ENCODE results near the gene DRD4.

The DRD4 gene

GRCh38 chr11:610146-610801 lies 26.8 kb upstream of the DRD4 start:
- DNase-seq (ENCODE audit: low read depth, low spot score), result no peak

DNA sequence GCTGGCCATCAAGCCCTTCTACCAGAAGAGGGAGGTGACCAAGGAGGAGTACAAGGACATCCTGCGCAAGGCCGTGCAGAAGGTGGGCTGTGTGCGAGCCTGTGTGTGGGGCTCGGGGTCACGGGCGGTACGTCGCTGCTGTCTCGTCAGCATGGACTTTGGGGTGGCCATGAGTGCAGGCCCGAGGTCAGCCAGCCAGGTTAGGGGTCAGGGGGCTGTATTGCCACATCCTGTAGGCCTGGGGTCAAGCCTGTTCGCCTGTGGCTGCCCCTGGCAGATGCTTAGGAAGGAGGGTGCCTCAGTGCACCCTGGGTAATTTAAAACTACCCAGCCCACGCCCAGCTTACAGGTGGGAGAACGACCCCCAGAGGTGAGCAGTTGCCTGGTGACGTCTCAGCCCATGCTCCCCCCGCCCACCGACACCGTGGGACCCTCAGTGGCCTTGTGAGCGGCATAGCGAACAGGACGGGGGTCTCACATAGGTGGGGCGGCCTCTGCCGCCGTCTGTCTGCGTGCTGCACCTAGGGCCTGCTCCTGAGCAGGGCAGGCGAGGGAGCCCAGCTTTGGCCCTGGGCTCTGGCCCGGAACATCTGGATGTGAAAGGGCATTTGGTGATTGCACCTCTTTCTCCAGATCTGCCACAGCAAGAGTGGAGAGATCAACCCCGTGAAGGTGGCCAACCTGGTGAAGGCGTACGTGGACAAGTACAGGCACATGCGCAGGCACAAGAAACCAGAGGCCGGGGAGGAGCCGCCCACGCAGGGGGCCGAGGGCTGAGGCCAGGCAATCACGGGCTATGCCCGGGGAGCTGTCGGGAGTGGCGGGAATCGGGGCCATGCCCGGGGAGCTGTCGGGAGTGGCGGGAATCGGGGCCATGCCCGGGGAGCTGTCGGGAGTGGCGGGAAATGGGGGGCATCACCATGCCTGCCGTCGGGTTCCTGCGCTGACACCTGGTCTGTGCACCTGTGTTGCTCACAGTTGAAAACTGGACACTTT lies 25.8 kb upstream of the DRD4 start:
- no peak for DNase-seq (ENCODE audit: low read depth, low spot score)

- no peak for DNase-seq (ENCODE audit: low read depth, low spot score)
Measured at GRCh38 chr11:612201-612960, 24.7 kb upstream of the DRD4 start.

- DNase-seq (ENCODE audit: low read depth, low spot score), result no peak
Measured at GRCh38 chr11:612961-613300, 24.1 kb upstream of the DRD4 start.

DNA sequence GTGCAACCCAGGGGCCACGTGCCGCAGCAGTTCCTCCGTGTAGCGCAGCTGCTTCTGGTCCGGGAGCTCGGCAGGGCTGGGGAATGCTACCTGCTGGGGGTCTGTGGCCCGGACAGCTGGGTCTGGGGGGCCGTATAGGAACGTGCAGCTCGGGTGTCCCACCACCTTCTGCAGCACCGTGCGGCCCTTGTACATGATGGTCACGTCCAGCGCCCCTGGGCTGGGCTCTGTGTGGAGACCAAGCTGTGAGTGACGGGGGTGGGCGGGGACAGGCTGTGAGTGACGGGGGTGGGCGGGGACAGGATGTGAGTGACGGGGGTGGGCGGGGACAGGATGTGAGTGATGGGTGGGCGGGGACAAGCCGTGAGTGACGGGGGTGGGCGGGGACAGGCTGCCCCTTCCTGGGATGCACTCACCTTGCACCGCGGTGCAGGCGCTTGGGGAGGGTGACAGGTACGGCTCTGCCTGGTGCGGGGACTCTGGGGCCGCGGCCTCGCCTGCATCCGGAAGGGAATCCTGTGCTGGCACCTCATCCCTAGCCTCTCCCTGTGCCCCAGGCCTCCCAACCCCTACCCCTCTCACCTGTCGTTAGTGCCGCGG lies 23.6 kb upstream of the DRD4 start:
- peak; percentile 65 for DNase-seq (ENCODE audit: low read depth, low spot score)

DNA sequence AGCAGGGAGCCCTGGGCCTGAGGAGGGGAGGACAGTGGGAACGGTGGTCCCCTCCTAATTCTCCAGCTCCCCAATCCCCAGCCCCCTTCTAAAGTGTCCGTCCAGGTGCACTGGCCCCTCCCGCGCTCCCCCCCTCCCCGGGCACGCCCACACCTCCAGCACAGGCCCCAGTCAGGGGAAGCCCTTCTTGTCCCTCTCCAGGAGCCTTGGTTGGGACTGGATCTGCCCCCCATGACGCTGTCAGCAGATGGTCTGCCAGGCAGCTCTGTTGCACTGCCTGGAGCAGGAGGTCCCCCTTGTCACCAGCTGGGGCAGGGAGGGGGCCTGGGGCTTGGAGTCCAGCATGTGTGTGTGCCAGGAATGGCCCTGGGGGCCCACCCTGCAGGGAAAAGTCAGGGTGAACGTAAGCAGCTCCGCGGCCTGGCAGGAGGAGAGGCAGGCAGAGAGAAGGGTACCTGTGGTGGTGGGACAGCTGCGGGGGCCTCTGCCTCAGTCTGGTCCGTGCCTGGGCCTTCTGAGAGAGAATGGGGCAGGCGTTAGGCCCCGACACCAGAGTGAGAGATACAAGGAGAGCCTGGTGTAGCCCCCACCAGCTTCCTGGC lies 22.9 kb upstream of the DRD4 start:
- DNase-seq (ENCODE audit: low read depth, low spot score), result no peak

- no peak for DNase-seq (ENCODE audit: low read depth, low spot score)
Measured at GRCh38 chr11:614623-615503, 22.2 kb upstream of the DRD4 start.

- DNase-seq (ENCODE audit: low read depth, low spot score), result peak; percentile 41
Measured at GRCh38 chr11:615504-616319, 21.4 kb upstream of the DRD4 start, which contains the start of gene IRF7. Gene IRF7, minus strand, starts transcription at chr11:615950. Its CDS starts 586 bp downstream, at chr11:615364.

- DNase-seq (ENCODE audit: low read depth, low spot score), result no peak
Measured at GRCh38 chr11:616320-617198, 20.5 kb upstream of the DRD4 start.

- no peak for DNase-seq (ENCODE audit: low read depth, low spot score)
Measured at GRCh38 chr11:617199-617911, 19.7 kb upstream of the DRD4 start.

DNA sequence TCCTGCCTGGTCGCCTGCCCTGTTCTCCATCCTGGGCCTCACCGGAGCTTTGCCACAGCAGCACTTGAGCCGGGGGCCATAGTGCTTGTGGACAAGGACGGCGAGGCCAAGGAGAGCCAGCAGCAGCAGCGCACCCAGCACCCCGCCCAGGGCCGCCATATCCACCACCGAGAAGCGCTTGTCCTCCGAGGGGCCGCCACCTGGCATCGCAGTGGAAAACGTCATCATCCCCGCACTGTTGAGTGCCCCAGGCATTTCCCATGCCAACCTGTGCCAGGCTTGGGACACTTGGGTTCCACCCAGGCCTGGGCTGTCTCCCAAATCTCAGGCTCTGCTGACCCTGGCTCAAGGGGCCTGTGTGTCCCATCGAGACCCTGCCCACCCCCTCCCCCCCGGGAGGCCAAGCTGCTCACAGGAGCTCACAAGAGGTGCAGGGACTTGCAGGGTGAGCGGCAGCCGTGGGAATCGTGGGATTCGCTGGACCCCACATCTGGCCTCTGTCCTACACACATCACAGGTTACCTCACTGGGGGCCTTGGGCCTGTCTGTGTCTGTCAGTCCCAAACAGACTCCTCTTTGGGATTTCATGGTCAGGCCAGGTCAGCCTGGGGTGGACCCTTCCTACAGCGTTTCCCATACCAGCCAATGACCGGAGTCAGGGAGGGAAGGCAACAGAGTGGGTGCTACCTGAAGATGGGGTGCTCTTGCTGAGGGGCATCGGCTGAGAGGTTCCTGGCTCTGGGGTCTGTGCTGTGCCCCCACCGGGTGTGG lies 19.0 kb upstream of the DRD4 start:
- DNase-seq (ENCODE audit: low read depth, low spot score), result no peak

- DNase-seq (ENCODE audit: low read depth, low spot score), result no peak
Measured at GRCh38 chr11:618856-619627, 18.0 kb upstream of the DRD4 start.

DNA sequence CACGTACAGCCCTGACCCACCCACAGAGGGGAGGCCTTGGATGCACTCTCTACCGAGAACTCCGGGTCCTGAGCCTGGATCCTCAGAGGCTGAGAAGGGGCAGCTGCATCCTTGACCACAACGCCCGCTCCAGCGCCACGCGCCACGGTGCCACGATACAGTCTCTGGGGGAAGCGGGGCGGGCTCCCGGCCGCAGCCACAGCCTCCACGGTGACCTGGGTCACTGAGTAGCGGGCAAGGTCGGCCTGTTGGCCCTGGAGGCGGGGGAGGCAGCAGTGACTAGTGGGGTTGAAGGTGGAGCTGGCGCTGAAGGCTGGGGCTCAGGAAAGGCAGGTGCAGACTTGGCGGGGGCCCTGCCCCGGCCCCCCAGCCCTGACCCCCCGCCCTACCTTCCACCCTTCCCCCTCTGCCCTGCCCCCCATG lies 17.4 kb upstream of the DRD4 start:
- no peak for DNase-seq (ENCODE audit: low read depth, low spot score)

GRCh38 chr11:620201-620600 lies 16.9 kb upstream of the DRD4 start:
- no peak for DNase-seq (ENCODE audit: low read depth, low spot score)

GRCh38 chr11:620935-621814 lies 15.9 kb upstream of the DRD4 start:
- no peak for DNase-seq (ENCODE audit: low read depth, low spot score)

Data from activated naive CD8-positive, alpha-beta T cell treated with anti-CD3 and anti-CD28 coated beads, Interleukin-2, amount 50 U/mL, for 16 hours (primary cell).